ENCODE results near the gene ANO9. TPM values are rescaled to one million over a fixed set of nuclear protein-coding genes. Genes with fewer than 3 reads are reported as not detected.

Gene ANO9
- total RNA-seq, 1 experiment from 2014 or later, result 0.17 TPM

DNA sequence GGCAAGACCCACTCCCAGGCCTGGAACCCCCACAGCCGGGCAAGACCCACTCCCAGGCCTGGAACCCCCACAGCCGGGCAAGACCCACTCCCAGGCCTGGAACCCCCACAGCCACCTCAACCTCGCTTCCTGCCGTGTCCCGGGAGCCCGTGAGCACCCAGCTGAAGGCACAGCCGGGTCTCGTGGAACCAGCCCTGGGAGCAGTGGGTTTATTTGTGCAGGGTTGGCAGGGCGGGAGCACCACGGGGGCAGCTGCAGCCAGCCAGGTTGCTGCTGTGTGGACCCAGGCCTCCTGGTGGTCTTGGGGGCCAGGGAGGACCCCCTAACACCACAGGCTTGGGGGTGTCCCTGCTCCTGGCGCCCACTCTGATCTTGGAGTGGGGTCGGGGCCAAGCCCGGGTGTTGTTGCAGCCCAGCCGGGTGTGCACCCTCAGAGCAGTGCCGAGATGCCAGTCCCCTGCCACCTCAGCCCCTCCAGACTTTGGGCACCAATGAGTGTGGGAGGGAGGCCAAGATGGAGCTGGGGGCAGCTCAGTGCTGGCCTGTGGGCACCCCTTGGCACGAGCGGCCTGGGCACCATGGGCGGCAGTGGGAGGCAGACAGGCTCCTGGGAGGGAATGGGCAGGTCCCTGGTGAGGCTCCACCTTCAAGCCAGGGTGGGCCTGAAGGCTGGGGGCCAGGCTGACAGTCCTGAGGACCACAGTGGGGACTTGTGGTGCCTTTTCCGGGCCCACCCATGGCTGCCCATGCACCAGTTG lies 56.0 kb downstream of the ANO9 start:
- DNase-seq (ENCODE audit: low read depth), result no peak

DNA sequence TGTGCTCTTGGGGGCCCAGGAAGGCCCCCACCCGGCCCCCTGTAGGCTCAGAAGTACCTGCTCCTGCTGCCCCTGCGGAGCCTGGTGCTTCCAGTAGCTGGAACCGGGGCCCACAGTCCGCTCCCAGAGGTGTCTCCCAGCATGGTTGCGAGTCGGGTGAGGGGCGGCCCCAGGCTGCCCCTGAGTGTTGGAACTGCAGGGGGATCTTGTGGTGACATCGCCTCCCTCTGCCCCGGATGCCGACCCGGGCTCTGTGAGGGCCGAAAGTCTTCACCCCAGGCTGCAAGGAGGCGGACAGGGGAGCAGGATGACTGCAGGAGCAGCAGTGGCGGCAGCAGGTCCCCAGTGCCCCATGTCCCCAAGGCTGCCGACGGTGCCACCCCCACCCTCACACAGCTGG lies 57.3 kb downstream of the ANO9 start:
- DNase-seq (ENCODE audit: low read depth), result no peak

DNA sequence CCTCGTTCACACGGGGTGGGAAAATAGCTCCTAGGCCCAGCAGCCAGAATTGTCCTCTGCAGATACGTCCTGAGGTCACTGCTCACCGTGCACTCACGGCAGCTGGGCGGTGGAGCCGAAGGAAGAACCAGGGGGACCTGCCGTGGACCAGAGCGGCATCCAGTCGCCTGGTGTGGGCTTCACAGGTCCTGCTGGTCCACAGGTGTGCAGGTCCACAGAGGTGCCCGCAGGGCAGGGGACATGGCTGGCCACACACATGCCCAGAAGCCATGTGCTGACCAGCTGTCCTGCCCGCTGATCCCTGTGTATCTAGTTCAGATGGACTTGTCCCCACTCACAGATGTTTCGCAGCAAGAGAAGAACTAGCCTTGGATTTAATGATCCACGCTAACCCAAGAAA lies 58.4 kb downstream of the ANO9 start:
- DNase-seq (ENCODE audit: low read depth), result no peak

DNA sequence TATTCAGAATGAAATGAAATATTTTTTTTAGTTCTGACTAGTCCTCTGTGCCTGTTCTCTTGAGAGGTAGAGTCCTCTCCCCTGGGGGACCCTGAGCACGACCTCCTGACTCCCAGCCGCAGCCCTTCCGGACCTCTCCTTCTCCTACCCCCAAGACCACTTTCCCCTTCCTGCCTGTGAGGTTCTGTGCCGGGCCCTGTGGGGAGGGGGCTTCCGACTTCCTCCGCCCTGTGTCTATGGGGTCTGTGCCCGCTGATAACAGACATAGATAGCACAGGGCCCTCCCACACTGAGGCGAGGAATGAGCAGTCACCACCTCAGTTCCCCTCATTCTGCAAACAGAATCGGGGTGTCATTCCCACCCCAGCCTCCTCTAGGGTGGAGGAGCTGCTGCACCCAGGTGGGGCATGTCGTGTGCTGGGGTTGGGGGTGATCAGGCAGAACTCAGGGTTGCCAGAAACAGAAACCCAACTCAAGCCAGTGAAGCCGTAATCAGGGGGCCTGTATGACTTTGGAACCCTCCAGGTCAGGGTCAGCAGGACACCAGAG lies 59.7 kb downstream of the ANO9 start:
- DNase-seq (ENCODE audit: low read depth), result no peak

DNA sequence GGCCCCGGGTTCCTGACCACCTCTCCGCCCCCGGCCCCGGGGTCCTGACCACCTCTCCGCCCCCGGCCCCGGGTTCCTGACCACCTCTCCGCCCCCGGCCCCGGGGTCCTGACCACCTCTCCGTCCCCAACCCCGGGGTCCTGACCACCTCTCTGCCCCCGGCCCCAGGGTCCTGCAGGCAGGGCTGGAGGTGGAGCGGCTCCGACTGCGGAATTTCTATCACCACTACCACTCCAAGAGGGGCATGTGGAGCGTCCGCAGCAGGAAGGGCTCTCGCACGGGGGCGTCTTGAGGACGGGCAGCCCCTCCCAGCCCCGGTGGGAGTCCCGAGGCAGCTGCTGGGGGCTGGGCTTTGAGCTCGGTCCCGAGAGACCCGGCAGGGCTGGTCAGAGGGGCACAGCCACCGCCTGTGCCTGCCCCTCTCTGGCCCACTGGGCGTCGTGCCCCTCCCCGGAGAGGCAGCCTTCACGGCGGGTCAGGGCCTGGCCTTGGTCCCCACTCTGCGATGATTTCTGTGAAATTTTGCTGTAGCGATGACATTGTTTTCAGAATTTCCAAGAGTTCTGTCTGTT lies 60.2 kb downstream of the ANO9 start:
- no peak for DNase-seq (ENCODE audit: low read depth)

DNA sequence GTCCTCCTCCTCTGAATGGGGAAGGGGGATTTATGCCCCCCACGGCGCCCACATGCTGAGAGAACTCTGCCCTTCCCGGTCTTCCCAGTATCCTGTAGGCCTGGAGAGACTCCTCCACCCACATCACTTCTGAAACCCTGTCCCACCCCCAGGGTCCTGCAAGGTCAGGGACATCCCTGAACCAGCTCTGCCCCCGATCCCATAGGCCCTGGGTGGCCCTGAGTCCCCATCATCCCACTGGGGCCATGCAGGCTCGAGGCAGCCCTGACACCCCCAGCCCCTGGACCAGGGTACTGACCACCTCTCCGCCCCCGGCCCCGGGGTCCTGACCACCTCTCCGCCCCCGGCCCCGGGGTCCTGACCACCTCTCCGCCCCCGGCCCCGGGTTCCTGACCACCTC lies 60.8 kb downstream of the ANO9 start:
- DNase-seq (ENCODE audit: low read depth), result no peak

DNA sequence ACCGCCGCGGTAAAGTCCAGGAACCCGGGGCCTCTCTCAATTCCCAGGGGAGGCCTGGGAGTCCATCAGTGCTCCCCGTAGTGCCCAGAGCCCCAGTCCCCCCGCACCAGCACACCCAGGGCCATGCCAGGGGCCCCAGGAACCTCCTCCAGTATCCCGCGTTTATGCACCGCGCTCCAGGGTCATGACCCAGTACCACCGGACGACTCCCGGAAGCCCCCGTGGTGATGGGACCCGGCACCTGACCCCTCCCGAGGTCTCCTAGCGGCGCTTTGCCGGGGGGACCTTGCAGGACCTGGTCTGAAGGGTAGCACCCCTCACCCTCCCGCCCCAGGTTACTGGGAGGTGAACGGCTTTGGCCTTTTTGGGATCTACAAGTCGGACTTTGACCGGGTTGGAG lies 61.3 kb downstream of the ANO9 start:
- DNase-seq (ENCODE audit: low read depth), result no peak

DNA sequence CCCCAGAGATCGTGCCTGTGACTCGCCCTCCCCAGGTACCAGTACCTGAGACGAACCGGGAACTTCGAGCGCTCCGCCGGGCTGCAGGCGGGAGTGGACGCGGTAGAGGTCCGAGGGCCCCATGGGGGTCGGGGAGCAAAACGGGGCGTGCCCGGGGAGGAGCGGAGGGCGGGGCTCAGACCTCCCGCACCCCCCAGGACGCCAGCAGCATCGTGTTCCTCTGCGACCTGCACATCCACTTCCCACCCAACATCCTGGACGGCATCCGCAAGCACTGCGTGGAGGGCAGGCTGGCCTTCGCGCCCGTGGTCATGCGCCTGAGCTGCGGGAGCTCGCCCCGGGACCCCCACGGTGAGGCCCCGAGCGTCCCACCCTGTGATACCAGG lies 61.7 kb downstream of the ANO9 start:
- no peak for DNase-seq (ENCODE audit: low read depth)

DNA sequence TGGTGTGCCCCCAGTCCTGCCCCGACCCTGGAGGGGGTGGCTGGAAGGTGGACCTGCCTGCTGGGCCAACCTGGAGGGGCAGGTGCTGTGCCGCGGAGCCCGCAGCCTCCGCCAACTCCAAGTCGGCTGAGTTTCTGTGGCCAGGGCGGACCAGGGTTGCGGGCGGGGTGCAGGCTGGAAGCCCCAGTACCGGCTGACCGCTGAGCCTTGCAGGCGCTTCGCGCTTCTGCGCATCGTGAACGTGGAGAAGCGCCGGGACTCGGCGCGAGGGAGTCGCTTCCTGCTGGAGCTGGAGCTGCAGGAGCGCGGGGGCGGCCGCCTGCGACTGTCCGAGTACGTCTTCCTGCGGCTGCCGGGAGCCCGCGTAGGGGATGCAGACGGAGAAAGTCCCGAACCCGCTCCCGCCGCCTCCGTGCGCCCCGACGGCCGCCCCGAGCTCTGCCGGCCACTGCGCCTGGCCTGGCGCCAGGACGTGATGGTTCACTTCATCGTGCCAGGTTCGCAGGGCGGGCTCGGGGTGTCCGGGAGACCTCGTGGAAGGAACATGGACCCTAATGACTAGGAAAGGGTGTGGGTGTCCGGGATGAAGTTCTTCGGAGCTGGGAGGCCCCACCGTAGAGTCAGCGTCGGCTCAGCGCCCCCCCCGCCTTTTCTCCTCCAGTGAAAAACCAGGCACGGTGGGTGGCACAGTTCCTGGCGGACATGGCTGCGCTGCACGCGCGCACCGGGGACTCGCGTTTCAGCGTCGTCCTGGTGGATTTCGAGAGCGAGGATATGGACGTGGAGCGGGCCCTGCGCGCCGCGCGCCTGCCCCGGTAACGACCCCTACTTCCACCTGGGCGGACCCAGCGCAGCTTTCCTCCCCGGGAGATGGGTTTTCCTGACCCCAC lies 62.4 kb downstream of the ANO9 start:
- DNase-seq (ENCODE audit: low read depth), result no peak

DNA sequence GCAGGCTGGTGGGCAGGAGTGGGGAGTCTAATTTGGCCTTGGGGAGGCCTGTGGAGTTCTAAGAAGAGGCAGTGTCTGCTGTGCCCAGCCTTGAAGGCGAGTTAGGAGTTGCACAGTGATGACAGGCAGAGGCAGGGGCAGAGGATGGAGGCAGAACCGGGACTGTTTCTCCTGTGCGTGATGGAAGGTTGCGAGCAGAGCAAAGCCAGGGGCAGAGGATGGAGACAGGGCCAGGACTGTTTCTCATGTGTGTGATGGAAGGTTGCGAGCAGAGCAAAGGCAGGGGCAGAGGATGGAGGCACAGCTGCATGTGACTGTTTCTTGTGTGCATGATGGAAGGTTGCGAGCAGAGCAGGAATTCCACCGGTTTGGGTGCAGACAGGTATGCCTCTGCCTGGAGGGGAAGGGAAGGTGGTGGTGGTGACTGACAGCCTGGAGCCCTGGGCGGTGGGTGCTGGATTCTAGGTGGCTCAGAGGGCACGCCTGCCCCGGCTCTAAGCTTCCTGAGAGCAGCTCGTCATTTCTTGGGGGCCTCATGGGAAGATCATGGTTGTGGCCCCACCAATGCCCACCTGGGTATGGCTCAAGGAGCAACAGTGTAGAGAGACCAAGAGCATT lies 63.8 kb downstream of the ANO9 start:
- no peak for DNase-seq (ENCODE audit: low read depth)

DNA sequence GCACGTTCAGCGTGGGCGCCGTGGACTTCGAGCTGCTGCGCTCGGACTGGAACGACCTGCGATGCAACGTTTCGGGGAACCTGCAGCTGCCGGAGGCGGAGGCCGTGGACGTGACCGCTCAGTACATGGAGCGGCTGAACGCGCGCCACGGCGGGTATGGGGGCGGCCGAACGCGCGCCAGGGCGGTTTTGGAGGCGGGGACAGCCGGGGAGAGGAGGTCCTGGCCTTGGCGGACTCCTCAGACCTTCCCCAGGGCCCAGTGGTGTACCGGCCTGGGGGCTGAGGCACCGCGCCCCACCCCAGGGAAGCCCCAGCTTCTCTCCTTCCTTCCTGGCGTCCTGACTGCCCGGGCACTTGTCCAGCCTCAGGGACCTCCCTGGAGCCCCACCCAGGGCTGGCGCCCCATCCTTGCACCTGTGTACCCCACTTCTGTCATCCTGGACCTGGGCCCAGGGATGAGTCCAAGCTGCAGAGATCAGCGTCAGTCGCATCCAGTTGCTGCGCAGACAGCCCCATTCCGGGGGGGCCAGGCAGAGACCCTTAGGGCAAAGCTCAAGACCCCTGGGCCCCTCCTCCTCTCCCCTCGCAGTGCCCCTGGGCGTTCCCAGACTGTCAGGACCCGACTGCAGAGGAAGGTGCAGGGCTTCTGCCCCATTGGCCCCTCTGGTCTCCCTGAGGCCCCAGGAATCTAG lies 64.5 kb downstream of the ANO9 start:
- DNase-seq (ENCODE audit: low read depth), result no peak

DNA sequence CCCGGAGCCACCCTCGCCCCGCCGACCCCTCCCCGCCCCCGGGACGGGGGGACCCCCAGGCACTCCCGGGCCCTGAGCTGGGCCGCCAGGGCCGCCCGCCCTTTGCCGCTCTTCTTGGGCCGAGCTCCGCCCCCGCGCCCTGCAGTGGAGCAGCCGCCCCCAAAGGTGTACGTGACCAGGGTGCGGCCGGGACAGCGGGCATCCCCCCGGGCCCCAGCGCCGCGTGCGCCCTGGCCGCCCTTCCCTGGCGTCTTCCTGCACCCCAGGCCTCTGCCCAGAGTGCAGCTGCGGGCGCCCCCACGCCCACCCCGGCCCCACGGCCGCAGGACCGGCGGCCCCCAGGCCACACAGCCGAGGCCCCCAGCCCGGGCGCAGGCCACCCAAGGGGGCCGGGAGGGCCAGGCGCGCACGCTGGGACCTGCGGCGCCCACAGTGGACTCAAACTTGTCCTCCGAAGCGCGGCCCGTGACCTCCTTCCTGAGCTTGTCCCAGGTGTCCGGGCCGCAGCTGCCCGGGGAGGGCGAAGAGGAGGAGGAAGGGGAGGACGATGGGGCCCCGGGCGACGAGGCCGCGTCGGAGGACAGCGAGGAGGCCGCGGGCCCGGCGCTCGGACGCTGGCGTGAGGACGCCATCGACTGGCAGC lies 65.2 kb downstream of the ANO9 start:
- no peak for DNase-seq (ENCODE audit: low read depth)

DNA sequence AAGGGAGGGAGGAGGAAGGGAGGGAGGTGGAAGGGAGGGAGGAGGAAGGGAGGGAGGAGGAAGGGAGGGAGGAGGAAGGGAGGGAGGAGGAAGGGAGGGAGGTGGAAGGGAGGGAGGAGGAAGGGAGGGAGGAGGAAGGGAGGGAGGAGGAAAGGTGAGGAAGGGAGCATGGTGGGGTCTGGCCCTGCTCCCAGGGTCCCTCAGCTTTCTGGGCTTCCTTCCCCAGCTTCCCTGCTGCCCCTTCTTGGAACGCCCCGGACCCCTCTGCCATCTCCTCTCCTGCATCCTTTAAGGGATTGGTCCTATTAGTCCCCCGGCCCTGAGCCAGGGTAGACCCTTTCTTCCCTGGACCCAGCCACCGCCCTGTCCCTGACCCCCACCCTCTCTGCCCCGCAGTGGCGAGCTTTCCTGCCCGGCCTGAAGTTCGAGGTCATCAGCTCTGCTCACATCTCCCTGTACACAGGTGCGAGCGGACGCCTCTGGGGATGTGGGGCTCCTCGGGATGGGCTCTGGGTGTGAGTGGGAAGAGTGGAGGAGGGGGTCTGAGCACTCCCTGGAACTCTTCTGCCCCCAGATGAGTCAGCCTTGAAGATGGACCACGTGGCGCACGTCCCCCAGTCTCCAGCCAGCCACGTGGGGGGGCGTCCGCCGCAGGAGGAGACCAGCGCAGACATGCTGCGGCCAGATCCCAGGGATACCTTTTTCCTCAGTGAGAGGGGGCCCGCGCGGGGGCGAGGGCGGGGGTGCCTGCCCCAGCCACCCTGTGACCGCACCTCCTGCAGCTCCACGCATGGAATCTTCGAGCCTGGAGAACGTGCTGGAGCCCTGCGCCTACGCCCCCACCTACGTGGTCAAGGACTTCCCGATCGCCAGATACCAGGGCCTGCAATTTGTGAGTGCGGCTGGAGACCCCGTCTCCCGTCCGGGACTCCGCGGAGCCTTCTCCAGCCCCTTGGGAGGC lies 66.5 kb downstream of the ANO9 start:
- DNase-seq (ENCODE audit: low read depth), result no peak

DNA sequence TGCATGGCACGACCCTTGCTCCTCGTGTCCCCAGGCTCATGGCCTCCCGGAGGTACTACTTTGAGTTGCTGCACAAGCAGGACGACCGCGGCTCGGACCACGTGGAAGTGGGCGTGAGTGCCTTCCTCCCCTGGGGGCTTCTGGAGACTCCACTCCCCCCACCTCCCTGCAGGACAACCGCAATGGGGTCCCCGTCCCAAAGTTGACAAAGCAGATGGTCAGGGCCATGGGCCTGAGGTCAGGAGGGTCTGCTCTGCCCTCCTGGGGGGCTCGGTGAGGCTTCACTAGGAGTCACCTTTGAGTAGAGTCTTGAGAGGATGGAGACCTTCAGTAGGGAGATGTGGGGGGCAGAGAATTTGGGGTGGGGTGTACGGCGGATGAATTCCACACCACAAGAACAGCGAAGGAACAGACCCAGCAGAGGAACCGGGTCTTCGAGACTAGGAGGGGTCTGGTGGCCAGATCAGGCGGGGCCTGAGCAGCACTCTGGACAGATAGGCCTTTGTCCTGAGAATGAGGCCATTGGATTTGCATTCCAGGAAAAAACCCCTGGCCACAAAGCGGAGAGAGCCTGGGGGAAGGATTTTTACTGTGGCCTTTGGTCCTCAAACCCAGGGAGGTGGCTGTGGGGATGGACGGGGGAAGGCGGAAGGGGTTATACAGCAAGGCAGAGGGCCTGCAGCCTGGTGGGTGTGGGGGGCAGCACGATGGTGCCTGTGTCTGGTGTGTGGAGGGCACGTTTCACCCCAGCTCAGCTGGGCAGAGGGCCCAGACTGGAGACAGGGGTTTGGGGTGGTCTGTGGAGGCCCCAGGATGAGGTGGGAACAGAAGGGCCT lies 67.9 kb downstream of the ANO9 start:
- DNase-seq (ENCODE audit: low read depth), result no peak

DNA sequence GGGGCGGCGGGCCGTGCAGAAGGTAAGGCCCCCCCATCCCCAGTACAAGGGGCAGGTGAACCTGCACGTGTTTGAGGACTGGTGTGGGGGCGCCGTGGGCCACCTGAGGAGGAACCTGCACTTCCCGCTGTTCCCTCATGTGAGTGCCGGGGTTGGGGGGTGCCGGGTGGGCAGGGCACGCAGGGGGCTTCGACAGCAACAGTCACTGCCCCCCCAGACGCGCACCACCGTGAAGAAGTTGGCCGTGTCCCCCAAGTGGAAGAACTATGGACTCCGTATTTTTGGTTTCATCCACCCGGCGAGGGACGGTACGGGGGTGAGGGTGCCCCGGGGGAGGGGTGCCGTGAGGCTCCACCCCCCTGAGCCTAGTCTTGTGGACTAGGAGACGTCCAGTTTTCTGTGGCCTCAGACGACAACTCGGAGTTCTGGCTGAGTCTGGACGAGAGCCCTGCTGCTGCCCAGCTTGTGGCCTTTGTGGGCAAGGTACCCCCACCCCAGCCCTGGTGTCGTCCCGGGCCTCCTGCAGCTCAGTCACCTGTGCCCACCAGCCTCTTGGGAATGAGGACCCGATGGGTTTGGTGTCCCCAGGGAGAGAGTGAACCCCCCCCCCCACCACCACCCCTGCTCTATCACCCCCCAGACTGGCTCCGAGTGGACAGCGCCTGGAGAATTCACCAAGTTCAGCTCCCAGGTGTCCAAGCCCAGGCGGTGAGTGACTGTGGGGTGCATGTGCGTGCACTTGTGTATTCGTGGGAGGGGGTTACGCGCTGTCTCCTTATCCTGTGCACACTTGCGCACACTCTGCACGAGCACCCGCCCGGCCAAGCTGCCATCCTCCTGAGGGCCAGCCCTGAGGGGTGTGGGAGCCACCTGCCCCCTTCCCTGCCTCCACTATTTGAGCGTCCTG lies 68.7 kb downstream of the ANO9 start:
- DNase-seq (ENCODE audit: low read depth), result no peak

DNA sequence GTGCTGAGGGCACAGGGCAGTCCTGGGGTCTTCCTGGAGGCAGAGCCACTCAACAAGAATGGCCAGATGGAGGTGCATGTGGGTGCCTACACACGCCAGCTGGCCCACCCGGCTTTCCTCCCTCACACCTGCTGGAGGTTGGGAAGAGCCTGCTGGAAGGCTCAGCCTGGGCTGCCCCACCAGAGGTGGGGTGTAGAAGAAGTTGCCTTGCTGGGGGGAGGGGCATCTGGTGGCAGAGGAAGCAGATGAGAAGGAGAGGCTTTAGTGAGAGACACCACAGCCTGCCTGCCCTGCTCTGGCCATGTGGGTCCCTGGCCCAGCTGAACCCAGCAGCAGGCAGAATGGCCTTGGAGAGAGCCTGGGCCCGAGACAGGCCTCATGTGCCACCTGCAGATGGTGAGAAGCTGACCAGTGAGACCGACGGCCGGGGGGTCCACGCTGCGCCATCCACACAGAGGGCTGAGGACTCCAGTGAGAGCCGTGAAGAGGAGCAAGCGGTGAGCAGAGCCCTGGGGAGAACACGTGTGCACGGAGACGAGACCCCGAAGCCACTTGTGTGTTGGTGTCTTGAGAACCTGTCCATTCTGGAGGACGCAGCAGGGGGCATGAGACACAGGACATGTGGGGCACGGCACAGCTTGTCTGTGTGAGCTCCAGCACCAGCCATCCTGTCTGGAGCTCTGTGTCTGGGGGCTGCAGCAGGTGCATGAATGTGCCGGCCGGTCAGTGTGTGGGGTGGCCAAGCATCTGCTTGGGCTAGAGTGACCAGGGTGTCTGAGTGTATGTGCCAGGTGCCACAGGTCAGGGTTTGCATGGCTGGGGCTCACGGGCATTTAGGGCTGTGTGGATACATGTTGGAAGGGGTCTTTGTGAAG lies 69.9 kb downstream of the ANO9 start:
- DNase-seq (ENCODE audit: low read depth), result no peak

DNA sequence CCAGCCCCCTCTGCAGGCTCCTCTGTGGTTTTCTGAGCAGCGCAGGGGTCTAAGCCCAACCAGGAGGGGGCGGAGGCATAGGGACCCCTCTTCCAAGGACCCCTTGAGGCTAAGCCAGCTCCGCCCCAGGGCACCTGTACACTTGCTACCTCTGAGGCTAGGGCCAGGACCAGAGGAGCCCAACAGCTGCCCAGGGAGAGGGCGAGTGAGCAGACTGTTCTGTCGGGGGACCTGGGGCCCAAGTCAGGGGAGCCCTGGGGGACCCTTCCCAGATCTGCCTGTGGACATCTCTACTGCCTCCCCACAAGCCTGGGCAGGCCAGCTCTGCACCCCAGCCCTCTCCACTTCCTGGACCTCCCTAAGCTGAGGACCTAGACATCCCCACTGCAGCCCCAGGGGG lies 70.8 kb downstream of the ANO9 start:
- no peak for DNase-seq (ENCODE audit: low read depth)

All from Daoy (cell line).